ENCODE measurements around the gene CLGN.

The CLGN gene

DNA sequence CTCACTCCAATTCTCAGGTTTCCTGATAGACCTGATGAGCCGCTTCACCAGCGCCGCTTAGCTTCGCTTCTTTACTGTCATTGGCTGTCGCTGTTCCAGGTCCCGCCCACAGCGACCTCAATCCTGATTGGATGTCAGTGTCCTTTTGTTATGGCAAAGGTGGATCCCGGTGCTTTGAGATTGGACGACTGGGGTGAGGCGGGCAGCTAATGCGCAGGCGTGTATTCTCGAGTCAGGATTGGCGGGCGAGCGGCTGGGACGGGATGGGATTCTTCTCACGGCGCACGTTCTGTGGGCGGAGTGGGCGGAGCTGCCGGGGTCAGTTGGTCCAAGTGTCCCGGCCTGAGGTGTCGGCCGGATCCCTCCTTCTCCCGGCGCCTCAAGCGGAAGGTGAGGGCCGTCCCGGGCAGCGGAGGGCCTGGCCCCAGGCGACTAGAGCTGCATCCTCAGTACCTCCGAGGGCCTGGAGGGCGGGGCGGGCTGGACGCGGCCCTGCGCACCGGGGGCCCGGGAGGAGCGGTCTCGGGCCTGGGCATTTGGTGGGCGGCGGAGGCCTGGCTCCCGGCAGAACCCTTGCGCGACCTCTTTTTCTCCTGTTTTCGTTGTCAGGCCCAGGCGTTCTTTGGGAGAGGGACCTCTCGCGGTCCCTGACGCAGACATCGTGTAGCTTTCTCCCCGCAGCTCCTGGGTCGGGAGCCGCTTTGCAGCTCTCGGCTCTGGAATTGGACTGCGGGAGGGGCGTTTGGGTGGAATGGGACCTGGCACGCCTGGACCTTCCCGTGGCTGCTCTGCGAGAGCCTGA is 53.9 kb downstream of the CLGN start, which contains the start of gene SCOC:
Gene SCOC, plus strand, starts transcription at position 319 of the 802 bp plus-strand sequence. CDS start 5,525 bp downstream, outside the sequence.
- DNase-seq: peak; percentile 88

DNA sequence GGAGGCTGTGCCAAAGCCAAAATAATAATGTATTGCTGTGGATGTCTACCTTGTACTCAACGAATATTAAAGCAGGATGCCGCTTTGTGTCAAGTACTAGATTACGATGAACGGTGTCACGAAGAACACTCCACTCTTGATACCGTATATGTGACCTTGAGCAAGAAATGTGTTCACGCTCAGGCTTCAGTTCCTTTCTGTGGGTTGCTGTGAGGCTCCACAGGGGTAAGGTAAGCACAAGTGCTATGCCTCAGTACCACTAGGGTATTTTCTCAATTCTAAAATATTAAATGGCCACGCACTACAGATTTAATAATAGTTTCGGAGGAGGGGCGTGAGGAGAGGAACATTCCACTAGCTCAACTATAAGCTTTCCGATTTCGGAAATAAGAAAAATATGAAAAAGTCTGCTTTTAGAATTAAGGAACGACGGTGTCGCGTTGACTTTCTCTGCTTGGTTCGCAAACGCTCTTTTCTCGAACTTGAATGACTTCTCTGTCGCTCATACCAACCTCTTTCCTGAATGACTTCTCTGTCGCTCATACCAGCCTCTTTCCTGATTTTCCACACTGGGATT is 54.6 kb downstream of the CLGN start:
- peak; percentile 28 for DNase-seq

DNA sequence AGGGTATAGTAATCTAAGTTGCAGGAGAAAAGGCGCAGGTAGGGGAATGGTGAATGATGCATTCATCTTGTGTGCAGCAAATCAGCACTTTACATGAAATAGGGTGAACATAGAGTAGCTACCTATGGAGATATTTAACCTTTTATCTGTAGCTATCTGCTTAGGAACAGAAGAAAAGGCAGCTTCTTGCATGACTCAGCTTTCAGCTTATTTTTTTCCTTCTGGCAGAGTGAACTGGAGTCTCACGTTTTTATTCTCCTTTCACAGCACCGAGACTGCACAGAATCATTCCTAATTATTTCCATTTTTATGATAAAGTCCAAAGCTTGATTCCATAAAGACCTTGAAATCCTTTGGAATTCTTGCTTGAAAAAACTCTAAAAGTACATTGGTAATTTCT is 58.8 kb downstream of the CLGN start:
- no peak for DNase-seq

DNA sequence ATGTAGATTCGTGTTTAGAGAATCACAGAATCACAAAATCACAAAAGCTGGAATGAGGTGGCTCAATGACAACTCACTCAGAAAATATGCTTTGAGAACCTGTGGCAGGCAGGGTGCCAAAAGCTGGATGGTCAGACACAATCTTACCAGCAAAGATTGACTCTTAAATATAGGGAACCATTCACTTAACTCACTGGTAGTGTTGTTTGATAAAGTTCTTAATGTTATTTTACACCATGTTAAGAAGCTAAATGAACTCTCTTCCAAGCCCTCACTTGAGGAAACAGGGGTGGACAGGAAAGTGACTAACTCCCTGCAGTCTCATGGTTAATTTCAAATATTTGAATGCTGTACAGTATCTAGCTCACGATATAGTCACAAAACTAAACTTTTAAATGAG is 59.7 kb downstream of the CLGN start:
- no peak for DNase-seq

DNA sequence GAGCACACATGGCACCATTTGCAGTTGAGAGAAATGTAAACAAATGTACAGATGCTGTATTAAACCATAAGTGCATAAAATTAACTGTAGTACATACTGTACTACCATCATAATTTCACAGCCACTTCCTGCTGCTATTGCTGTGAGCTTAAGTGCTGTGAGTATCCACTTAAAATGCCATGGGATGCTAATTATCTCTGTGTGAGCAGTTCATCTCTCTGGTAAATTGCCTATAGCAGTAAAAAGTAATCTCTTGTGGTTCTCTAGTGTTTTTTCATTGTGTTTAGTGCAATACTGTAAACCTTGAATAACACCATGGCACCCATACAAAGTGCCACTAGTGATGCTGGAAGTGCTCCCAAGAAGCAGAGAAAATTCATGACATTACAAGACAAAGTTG is 63.9 kb downstream of the CLGN start:
- DNase-seq: peak; percentile 70

DNA sequence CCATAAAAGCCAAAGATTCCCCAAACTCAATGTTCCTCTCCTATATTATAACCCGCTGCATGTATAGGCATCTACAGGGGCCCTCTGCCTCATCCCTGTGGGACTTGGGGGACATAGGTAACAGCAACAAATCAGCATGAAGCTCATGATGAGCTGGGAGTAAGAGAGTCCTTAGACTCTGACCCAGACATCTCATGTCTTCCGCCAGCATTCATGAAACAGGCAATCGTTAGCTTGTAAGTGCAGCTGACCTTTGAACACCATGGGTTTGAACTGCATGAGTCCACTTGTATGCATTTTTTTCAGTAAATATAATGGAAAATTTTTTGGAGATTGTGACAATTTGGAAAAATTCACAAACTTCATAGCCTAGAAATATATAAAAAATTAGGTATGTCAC is 64.4 kb downstream of the CLGN start:
- no peak for DNase-seq

DNA sequence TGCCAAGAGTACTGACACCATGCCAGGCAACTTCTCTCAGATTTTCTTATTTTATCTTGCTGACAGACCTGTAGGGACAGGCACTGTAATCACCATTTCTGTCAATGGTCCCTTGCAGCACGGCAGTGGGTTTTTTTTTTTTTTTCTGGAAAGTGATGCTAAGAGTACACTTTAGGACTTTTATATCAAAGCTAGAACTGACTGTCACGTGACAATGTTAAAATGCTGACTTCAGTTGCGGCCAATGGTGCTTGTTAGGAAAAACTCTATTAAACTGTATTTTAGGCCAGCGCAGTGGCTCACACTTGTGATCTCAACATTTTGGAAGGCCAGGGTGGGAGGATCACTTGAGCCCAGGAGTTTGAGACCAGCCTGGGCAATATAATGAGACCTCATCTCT is 66.3 kb downstream of the CLGN start:
- no peak for DNase-seq

DNA sequence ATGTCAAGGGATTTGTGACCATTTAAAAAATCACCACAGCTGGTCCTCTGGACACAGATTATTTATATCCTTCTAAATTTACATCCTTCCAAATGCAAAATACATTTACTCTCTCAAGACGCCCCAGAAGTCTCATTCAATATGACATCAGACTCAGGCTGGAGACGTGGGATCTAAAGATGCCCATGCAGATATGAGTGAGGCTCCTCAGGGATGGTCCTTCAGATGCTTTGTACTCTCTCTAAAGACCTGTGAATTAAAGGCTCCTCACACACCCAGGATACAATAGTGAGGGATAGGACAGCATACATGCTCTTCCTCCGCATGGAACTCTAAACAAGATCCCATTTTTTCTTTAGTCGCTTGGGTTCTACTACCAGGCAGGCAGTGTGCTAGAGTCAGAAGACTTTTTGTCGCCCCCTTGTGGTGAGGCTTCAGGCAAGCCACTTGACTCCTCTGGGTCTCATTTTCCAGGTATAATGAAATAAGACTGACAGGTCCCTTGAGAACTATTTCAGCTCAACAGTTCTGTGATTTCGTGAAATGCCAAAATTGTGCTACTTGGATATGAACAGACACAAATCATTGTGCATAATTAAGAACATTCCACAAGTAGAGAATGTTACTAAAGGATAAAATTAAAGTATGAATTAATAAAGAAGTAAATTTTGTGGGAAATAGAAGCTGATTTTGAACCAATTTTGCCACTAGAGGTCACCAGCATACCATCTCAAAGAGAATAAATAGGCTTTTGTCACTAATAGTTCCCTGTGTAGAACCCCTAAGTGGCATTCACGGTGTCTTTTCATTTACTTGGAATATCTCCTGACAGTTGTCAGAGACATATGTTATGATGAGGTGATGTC is 67.7 kb downstream of the CLGN start:
- DNase-seq: peak; percentile 19

DNA sequence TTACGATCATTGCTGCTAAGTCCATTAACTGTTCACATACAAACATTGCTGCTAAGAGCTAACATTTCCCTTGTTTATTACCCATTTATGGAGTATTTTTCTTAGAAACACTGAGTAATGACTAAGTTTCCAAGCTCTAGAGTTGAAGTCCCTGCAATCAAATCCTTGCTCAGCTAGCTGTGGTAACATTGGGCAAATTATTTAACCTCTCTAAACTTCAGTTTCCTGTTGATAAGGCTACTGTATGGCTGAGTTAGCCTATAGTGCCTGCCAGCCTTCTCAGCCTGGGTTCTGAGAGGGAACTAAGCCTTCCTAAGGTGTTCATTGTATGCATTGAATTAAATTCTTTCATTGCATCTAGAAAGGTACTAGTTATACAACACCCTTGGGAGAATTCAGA is 69.2 kb downstream of the CLGN start:
- DNase-seq: no peak

DNA sequence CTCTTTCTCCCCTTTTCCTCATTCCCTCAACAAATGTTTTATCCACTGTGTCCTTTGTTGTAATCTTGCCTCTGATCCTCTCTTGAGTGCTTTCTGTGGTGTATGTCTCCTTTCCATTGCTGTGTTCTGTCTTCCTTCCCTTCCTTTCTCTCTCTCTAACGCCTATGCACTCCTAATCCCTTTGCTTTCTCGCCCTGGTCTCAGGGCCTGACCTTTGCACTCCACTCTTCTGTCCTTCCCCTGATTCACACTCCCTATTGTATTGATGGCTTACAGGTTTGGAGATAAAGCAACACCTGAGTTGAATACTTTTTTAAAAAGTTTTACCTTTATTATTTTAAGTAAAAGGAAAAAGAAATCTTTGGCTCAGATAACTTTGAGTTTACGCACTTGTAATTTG is 69.6 kb downstream of the CLGN start:
- DNase-seq: no peak

DNA sequence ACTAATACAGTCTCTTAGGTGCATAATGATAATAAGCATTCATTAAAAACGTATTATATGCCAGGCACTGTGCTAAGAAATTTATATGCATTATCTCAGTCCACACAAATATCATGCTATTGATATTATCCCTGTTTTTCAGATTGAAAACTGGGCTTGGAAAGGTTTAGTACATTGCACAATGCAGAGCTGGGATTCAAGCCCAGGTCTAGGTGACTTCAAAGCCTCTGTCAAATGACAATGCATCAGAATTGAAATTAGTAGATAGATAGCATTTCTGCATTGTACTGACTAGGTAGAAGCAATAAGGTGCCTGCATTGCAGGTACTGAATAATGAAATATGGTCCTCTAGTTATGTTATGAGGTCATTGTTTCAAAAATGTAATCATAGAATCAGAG is 72.2 kb downstream of the CLGN start:
- DNase-seq: no peak

DNA sequence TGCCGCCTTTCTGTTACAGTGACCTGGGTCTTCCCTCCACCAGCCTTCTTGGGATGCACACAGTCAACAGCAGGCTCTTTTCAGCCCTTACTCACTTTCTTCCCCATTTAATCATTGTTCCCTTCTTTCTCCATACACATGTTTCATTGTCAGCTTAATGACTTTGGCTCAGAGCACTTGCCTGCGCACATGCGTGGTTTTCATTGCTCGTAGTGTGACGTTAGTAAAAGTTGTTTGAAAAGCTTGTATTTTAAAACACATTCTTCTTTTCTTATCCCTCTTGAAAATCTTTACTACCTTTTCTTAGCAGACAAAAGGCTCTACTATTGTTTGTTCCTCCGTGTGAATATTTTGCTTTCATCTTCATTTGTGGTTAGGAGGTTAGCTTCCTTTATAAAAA is 73.7 kb downstream of the CLGN start:
- no peak for DNase-seq

DNA sequence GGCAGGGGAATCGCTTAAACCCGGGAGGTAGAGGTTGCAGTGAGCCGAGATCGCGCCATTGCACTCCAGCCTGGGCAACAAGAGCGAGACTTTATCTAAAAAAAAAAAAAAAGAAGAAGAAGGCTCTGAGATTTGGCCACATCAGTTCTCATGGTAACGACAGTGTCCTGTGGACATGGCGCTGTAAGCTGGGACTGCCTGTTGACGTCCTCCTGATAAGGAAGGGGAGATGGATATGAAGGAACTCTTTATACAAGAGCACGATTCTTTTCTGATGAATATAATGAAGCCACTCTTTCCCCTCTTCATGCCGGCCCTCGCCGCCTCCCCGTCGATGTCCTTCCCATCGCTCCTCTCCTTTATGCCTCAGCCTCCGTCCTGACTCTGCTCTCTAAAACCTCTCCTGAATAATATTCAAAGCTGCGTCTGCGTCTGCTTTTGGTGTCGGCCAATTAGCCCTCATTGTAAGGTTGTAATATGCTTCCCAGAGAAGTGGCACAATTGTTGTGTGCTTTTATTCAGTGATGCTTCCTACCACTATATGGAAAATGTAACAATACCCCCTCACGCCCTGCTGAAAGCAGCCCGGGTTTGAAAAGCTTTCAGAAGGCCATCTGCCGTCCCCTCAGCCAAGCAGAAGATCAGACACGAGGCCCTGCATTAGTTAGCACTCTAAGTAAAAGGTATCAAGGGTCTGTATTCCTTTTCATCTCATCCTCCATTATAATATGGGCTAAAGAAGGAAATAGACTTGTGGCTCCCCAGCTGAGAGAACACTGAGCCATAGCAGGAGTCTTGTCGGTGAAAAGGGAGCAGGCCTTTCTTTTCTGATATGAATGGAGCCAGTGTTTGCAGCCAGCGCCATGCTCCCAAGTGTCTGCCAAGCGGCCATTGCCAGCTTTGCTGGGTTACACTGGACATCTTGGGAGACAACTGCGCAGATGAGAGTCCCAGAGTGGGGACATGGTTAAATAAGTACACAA is 76.1 kb downstream of the CLGN start:
- DNase-seq: no peak

DNA sequence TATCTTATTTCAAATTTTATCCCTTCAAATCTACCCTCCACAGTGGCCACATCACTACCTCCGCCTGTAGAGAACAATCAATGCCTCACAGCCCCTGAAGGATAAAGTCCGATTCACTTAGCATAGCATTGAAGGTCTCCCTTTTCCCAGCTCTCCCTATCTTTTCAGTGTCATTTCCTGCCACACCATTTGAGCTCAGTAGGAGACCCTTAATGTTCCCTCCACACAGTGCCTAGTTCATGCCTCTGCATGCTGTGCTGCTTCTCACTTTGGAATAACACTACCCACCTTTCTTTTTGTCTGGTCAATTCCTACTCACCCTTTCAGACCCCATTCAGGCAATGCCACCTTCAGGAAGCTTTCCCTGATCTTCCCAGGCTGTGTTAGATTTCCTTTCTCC is 77.6 kb downstream of the CLGN start:
- DNase-seq: no peak

DNA sequence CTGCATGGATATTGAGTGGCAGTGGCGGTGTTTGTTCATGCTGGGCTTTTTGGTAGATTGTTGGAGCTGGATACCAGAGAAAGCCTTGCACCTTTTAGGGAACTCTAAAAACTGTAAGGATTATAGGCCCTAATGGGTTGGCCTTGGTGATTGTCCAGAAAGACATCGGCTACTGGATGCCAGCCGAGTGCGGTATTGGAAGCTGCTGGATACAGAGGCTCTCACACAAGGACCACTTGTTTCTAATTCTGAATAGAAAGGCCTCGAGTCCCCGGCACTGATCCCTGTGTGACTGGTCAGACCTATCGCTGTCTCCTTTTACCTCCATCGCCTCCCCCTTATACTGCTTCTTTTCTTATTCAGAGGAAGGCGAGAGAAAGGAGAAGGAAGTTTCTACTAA is 81.3 kb downstream of the CLGN start:
- DNase-seq: no peak

DNA sequence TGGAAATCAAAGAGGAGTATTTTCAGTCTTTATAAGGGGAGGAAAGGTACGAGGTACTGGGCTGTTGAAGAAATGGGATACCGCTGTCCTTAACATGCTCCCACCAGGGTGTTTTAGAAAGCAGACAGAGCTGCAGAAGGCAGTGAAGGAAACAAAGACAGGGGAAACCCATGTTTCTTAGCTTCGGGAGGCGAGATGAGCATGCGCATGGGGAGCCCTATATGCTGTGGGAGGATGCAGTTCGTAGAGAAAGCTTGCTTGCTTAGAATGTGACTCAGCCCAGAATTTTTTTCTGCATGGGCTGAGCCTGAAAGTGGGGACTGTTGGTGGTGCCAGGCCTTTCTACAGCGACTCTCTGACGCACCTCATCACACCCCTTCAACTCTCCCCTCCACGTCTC is 82.8 kb downstream of the CLGN start:
- DNase-seq: no peak

DNA sequence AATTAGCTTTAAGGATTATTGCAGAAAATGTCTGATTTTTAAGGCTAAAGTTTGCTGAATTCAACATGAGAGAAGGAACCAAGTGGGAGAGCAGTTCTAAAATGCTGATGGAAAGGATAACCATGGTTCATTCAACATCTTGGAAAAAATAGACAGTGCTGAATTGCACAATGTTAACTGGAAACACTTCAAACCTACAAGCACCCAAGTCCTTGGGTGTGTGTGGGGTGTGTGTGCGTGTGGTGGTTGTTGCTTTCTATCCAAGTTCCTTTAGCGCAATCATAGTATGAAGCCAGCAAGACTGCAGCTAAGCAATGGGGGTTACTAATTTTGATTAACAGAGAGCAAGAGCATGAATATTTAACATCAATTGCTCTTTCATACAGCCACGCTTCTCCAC is 83.3 kb downstream of the CLGN start:
- no peak for DNase-seq

DNA sequence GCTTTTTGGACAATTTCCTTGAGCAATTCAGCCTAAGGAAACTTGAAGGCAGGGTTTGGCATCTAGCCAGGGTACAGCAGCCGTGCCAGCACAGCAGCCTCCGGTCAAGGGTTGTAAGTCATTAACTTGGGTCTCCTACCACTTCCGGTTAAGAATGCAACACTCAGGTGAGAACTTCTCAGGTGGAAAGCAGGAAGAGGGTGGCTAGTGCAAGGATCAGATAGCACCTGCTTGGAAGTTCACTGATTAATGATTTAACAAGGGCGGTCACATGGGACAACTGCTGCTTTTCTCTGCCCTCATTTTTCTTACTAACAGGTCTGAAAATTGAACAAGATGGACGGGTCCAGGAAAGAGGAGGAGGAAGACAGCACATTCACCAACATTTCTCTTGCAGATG is 84.1 kb downstream of the CLGN start:
- peak; percentile 57 for DNase-seq

DNA sequence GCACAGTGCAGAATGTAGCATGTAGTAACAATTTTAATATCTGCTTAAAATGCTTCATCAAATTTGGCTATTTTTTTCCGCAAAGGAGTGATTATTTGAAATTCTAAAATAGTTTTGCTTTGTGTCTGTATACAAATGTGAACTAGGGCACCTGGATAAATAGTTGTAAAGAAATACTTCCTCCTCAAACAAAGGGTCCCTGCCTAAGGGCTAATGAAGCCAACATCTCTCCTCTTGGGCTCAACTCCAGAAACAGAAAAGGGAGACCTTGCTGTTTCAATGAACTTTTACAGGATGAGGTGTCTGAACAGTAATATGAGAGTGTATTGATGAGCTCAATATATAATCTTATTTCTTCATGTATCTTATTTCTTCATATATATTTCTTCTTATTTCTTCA is 84.8 kb downstream of the CLGN start:
- DNase-seq: no peak
